T-helper 2 cell treated with Interferon-gamma antibody and Interleukin-4, amounts not matched to agents 100 ng/mL and 5 ng/mL, for 36 hours (primary cell): ENCODE results near the gene GCA. TPM values are rescaled to one million over a fixed set of nuclear protein-coding genes. Genes with fewer than 3 reads are reported as not detected.

Experiments used
- intact Hi-C: fragments of 100-400 bp; cut with micrococcal nuclease; formaldehyde crosslinking; loops from one replicate; pipeline ENCODE4 v1.15.1; 2023
- total RNA-seq: library from RNA; stranded (reverse); gene quantifications from 2 replicates; pipeline ENCODE4 v1.2.3, GENCODE V29; 2022

The GCA gene
- total RNA-seq, 1 donor from 2014 or later, result 10.2 TPM

- intact Hi-C loops, result loop anchor here (1.0 kb wide), 1 partner anchor 10 kb away; no protein-coding TSS in a partner anchor
Measured at GRCh38 chr2:162327134-162327769, 16.7 kb upstream of the GCA start.

DNA sequence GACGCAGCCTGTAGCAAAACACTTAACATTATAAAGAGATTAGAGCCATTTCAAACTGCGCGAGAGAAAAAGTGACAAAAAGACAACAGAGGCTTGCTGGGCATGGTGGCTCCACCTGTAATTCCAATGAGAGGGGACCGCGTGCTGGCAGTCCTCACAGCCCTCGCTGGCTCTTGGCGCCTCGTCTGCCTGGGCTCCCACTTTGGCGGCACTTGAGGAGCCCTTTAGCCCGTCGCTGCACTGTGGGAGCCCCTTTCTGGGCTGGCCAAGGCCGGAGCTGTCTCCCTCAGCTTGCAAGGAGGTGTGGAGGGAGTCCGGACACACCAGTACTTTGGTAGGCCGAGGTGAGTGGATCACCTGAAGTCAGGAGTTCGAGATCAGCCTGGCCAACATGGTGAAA is 16.1 kb upstream of the GCA start:
- intact Hi-C loops, result loop anchor here (1.0 to 2.0 kb wide), 2 partner anchors 11 to 17 kb away; partner anchors contain the start of gene GCA

DNA sequence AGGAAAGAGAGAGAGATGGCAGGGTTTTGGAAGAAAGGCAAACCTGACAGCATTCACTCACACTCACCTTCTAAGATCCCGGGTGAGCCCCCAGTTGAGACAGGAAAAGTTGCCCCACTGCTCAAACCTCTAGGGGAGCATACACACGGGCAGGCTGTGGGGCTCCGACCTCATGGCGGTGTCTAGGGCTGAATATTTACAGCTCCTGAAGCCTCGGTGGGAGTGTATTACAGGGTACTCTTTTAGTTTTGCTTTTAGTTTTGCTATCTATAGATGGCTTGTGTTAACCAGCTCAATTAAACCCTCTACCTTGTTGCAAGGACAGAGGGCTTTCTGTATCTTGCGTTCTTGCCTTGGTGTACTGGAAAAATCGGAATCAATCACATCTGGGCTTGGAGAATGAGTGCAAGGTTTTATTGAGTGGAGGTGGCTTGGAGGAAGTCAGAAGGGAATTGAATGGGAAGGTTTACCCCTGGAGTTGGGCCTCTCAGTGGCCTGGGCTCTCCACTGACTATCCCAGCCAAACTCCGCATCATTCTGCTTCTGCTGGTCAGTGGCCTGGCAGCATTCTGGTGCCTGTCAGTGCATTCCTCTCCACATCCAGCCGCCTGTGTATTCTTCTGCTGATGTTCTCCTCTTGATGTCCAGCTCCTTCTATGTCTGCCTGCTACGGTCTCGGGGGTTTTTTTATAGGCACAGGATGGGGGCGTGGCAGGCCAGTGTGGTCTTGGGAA is 15.3 kb upstream of the GCA start:
- intact Hi-C loops, result loop anchor here (2.0 kb wide), 1 partner anchor 16 kb away; the partner anchor contains the start of gene GCA

DNA sequence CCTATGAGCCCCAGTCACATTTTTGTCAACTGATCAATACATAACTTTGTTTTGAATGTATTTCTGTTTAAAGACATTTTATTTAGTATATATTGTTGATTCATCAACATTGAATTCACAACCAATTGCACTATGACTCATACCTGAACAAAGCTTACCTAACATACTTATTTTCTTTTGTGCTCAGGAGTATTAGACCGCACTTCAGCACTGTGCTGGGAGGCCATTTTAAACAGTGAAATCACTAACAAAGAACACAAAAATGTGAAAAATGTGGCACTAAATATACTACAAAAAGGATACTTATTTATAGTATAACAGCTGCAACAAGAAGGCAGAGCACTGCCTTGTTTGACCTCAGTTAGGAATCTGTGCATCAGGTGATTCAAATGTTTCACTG is 13.1 kb upstream of the GCA start:
- intact Hi-C loops, result no loop called here

- intact Hi-C loops, result loop anchor here (1.0 kb wide), 1 partner anchor 113 kb away; no protein-coding TSS in a partner anchor
Measured at GRCh38 chr2:162333968-162334367, 10.0 kb upstream of the GCA start.

- intact Hi-C loops, result no loop called here
Measured at GRCh38 chr2:162337868-162338267, 6.1 kb upstream of the GCA start.

GRCh38 chr2:162340822-162341221 is 3.1 kb upstream of the GCA start:
- intact Hi-C loops, result no loop called here

DNA sequence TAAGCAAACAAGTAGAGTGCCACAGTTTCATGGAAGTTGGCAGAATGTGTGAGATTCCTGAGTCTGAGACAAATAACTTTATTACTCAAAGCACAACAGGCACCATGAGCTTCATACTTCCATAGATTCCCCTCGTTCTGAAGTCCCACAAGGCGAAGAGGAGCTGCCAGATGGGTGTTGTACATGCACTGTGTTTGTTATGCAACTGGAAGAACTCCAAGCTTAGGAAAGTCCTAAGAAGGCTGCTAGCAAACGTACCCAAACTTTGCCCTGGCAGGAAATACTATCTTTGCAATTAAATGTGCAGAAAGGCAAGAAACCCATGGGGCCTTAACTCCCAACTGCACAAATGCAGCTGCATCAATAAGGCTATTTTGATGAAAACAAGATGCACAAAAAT is 1.6 kb upstream of the GCA start:
- intact Hi-C loops, result no loop called here

DNA sequence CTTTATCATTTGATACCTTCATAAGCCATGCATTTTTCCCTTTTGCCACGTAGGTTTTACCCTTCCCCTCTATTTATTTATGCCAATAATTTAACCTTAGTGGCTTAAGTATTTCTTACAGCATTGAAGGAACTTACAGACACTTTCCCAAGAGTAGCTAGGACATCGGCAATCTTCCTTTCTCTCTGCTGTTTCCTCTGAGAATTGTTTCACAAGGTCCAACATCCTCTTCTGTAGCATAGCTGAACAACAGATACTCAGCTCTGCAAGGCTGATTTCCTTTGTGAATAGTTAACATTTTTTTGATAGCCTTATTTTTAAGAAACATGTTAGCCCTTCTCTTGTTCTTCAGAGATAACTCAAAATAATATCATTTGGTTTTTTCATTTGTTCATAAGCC is 1.1 kb upstream of the GCA start:
- intact Hi-C loops, result loop anchor here (1.0 kb wide), 1 partner anchor 1036 kb away; no protein-coding TSS in a partner anchor

DNA sequence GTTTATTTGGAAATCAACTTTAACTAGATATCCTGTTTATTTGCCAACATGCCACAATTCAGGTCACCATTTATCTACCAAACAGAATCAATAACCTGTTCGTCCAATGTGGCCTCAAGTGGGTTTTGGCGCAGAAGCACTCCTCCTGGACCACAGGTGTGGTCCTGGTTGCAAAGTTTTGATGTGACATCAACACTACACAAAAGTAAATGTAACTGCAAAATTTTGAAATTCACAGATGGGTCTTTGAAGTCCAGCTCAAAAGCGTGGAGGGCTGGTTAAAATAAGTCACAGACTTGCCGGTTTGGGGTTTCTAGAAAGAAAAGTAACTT is 474 bp upstream of the GCA start:
- intact Hi-C loops, result loop anchor here (1.0 kb wide), 1 partner anchor 1036 kb away; no protein-coding TSS in a partner anchor

- intact Hi-C loops, result loop anchor here (1.0 to 2.0 kb wide), 2 partner anchors 16 to 26 kb away; partner anchors contain the start of gene IFIH1
Measured at GRCh38 chr2:162344617-162344950, 652 bp downstream of the GCA start.

DNA sequence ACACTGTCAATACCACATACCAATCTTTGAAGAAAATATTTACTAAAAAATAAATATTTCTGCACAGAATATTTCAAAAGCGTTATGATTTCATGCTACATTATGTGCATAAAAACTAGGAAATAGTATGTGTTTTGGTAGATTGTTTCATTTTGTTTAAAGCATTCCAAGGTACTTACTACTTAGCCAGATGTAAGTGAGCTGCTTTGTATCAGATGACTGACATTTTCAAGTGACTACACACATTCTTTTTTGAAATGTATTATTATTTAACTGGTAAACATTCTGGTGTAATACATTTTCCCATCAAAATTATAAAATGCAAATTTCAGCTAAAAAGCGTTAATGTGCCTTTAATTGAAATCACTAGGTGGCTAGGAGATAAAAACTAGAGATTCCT is 21.5 kb downstream of the GCA start:
- intact Hi-C loops, result no loop called here

DNA sequence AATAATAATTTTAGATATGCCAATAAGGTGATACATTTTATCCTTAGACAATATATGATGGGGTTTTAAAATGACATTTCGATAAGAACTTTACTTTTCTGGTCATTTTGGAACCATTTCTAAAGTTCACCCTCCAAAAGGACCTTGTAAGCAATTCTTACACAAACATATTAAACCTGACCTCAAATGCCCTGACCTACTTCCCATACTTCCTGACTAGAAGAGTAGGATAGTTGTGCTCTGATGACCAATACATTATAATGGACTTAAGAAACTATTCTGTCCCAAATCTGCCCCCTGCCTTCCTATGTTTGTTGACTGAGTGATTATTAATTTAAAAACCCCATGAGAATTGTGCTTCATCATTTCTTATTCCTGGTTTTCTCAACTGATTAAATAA is 24.6 kb downstream of the GCA start:
- intact Hi-C loops, result no loop called here

DNA sequence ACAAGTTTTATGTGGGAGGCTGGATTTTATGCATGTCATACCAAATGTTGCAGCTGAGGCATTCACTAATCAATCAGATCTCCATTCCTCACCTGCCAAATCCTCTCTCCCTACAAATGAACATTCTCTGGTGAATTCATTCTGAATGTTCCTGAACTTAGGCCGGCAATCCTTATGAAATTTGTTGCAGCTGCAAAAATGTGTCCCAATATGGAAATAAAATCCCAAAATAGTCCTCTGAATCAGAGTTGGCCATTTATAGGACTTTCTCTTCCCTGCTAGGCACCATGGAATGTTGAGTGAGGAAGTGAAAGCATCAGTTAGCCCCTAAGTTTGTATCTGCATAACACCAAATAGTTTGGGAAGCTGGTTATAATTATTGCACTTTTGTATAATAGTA is 25.6 kb downstream of the GCA start:
- intact Hi-C loops, result no loop called here

DNA sequence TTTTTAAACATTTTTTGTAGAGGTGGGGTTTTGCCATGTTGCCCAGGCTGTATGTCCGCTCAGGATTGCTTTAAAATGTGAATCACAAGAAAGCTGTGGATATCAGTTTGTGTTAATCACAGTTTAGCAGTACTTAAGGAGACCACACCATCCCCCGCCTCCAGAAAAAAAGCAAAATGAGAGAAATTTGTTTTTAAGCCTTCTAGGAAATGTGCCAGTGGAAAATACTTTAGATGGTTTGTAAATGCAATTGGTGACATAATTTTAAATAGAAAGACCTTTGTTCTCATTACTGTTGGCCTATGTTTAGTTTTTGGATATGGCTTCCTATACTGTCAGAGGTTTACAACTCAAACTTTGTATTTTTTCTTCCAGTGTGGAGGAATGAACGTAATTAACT is 27.0 kb downstream of the GCA start:
- intact Hi-C loops, result no loop called here

DNA sequence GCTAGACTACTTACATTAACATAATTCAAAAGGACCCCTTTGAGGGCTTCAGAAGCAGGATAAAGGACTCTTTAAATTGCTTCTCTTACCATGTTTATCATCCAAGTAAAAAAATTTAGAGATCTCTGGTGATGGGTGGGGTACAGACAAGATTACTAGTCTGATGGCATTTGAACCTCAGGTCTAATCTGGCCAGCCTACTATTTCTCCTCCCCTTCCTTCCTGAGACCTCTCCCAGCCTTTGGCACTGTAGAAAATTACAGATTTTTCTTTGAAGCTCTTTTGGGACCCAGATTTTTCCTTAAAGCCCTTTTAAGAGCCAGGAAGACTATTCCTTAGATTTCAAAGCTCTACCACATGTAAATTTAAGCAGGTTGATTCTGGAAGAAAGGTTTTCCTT is 28.9 kb downstream of the GCA start:
- intact Hi-C loops, result no loop called here

- intact Hi-C loops, result no loop called here
Measured at GRCh38 chr2:162379719-162380580, 36.0 kb downstream of the GCA start.

GRCh38 chr2:162381851-162382250 is 37.9 kb downstream of the GCA start:
- intact Hi-C loops, result no loop called here

DNA sequence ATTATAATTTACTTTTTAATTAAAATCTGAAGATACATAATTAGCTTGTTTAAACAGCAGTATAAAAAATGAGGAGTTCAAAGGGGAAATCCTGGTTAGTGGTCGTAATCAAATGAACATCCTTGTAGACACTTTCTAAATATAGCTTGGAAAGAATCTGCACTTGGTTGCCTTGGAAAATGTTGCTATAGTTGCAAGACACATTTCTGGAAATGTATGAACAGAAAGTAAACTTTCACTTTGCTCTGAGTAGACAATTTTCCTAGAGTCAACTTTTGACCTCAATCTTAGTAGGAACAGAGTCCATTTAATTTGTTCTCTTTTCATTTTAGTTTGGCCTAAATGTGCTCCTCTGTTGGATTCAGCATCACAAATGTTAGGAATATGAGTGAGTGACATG is 38.3 kb downstream of the GCA start:
- intact Hi-C loops, result no loop called here

GRCh38 chr2:162385536-162385935 is 41.6 kb downstream of the GCA start:
- intact Hi-C loops, result no loop called here

- intact Hi-C loops, result no loop called here
Measured at GRCh38 chr2:162390801-162391200, 46.9 kb downstream of the GCA start.

DNA sequence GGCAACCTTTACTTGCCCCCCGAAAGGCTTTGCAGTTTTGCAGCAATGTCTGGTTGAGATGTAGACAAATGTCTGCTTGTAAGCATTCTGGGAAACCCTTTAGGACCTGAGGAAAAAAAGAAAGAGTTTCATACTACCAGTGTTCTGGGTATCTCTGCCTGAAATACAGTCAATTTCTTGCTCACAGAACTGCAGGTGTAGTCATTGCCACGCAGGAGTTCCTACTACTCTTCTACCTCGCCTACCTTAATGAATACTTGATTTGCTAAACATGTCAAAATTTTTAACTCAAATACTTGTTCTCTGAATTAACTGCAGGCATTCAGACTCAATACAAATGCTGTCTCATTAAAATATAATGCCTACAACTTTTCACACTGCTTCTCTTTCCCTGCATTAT is 56.4 kb downstream of the GCA start:
- intact Hi-C loops, result no loop called here
